ENCODE data around the gene UBE2D2.

DNA sequence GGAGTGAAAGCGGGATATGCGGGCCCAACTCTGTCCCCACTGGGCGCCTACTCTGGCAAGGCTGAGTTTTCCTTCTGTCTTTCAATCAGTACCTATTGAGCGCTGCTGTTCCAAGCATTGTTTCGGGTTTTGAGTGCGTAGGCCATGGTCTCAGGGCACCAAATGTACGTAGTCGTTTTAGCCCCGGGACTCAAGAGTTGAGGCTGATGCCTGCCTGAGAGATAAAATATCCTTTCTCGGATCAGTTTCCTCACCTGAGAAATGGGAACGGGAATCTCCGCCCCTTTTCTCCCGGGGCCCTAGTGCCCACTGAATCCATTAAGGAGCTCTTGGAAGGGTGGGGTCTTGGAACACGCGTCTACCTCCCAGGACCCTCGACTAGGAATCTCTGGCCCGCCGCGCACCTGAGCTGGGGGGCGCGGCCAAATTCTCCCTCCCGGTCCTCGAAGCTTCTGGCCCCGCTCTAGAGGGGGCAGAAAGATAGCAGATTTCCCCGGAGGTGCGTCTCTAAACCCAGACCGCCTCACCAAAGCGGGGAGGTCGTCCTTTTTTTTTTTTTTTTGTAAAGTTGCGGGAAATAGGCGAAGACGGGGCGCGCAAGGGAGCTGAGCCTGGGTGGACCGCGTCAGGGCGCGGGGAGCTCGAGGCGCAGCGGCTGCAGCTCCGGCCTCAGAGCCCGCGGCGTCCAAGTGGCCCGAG lies 86.5 kb downstream of the UBE2D2 start:
- TF ChIP-seq, protein P1, sequence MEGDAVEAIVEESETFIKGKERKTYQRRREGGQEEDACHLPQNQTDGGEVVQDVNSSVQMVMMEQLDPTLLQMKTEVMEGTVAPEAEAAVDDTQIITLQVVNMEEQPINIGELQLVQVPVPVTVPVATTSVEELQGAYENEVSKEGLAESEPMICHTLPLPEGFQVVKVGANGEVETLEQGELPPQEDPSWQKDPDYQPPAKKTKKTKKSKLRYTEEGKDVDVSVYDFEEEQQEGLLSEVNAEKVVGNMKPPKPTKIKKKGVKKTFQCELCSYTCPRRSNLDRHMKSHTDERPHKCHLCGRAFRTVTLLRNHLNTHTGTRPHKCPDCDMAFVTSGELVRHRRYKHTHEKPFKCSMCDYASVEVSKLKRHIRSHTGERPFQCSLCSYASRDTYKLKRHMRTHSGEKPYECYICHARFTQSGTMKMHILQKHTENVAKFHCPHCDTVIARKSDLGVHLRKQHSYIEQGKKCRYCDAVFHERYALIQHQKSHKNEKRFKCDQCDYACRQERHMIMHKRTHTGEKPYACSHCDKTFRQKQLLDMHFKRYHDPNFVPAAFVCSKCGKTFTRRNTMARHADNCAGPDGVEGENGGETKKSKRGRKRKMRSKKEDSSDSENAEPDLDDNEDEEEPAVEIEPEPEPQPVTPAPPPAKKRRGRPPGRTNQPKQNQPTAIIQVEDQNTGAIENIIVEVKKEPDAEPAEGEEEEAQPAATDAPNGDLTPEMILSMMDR (IDR thresholded peaks at IDR 0.05): no peak
- no peak for TF ChIP-seq POLR2A (IDR thresholded peaks at IDR 0.05)

All from heart left ventricle (tissue), 13 donors.